Mesothelial cell of epicardium (in vitro differentiated cells): ENCODE data around the gene FNDC3B. TPM values are rescaled to one million over a fixed set of nuclear protein-coding genes. Genes with fewer than 3 reads are reported as not detected.

ENCODE experiments used
- DNase-seq, 2 experiments: peaks; one replicate each; pipeline ENCODE4 v3.0.0; 2021; ENCODE audit warnings: low spot score in 2 of 2; ENCODE audit not compliant: unreplicated experiment in 2 of 2
- H3K27ac Mint-ChIP-seq: 2 replicates; pipeline ENCODE4 v1.8.0; 2021; ENCODE audit warnings: mixed read lengths
- H3K27me3 Mint-ChIP-seq: 2 replicates; pipeline ENCODE4 v1.8.0; 2021; ENCODE audit warnings: low read depth, mixed read lengths
- H3K36me3 Mint-ChIP-seq: 2 replicates; pipeline ENCODE4 v1.8.0; 2021; ENCODE audit warnings: mixed read lengths
- H3K4me1 Mint-ChIP-seq: 2 replicates; pipeline ENCODE4 v1.8.0; 2021; ENCODE audit warnings: mixed read lengths
- H3K4me3 Mint-ChIP-seq: 2 replicates; pipeline ENCODE4 v1.8.0; 2021; ENCODE audit warnings: mild to moderate bottlenecking, moderate library complexity, mixed read lengths
- H3K9me3 Mint-ChIP-seq: 2 replicates; pipeline ENCODE4 v1.8.0; 2021; ENCODE audit warnings: mixed read lengths
- CTCF ChIP-seq: fragments of 200-600 bp; sonication (generic); IDR thresholded peaks from one replicate; pipeline ENCODE4 v1.5.0; 2021; ENCODE audit warnings: antibody characterized with exemption; ENCODE audit not compliant: unreplicated experiment
- total RNA-seq: library from RNA; stranded (reverse); gene quantifications from 3 replicates; pipeline ENCODE4 v1.2.1, GENCODE V29; 2021

Gene FNDC3B
- total RNA-seq, 1 donor from 2014 or later: 131 TPM

GRCh38 chr3:172411478-172411947, 372.1 kb downstream of the FNDC3B start:
- Mint-ChIP-seq H3K4me1 (no peaks in the 10 kb centered on the region), H3K27me3 (peaks cover 15% of the 10 kb centered on the region), H3K9me3 (peaks cover 4% of the 10 kb centered on the region), H3K4me3 (no peak overlapping the region), H3K36me3 (no peaks in the 10 kb centered on the region), H3K27ac (no peak overlapping the region)
- no peak for TF ChIP-seq CTCF
- no peak for DNase-seq

GRCh38 chr3:172415323-172415722, 375.9 kb downstream of the FNDC3B start:
- Mint-ChIP-seq H3K27me3 (peaks cover 30% of the 10 kb centered on the region), H3K4me1 (no peaks in the 10 kb centered on the region), H3K4me3 (no peak overlapping the region), H3K27ac (no peak overlapping the region), H3K36me3 (no peaks in the 10 kb centered on the region), H3K9me3 (peaks cover 24% of the 10 kb centered on the region)
- DNase-seq: no peak
- no peak for TF ChIP-seq CTCF

GRCh38 chr3:172437713-172438112, 398.3 kb downstream of the FNDC3B start:
- no peak for TF ChIP-seq CTCF
- DNase-seq: no peak
- Mint-ChIP-seq H3K27me3 (peaks cover 45% of the 10 kb centered on the region), H3K9me3 (peaks cover 10% of the 10 kb centered on the region), H3K4me3 (no peak overlapping the region), H3K36me3 (no peaks in the 10 kb centered on the region), H3K27ac (no peak overlapping the region), H3K4me1 (peaks cover 2% of the 10 kb centered on the region)

GRCh38 chr3:172438186-172438585, 398.8 kb downstream of the FNDC3B start:
- Mint-ChIP-seq H3K27me3 (peaks cover 50% of the 10 kb centered on the region), H3K9me3 (peaks cover 8% of the 10 kb centered on the region), H3K4me3 (no peak overlapping the region), H3K27ac (no peak overlapping the region), H3K4me1 (peaks cover 2% of the 10 kb centered on the region), H3K36me3 (no peaks in the 10 kb centered on the region)
- DNase-seq: no peak
- no peak for TF ChIP-seq CTCF

GRCh38 chr3:172441581-172441980, 402.2 kb downstream of the FNDC3B start:
- Mint-ChIP-seq H3K4me1 (peaks cover 2% of the 10 kb centered on the region), H3K9me3 (no peaks in the 10 kb centered on the region), H3K36me3 (no peaks in the 10 kb centered on the region), H3K27ac (no peak overlapping the region), H3K27me3 (peaks cover 75% of the 10 kb centered on the region), H3K4me3 (no peak overlapping the region)
- TF ChIP-seq CTCF: no peak
- DNase-seq: no peak

GRCh38 chr3:172442606-172443005, 403.2 kb downstream of the FNDC3B start:
- no peak for DNase-seq
- peaks cover 82% of the 10 kb centered on the region for H3K27me3 Mint-ChIP-seq
- H3K4me1 Mint-ChIP-seq: peaks cover 2% of the 10 kb centered on the region
- H3K27ac Mint-ChIP-seq: no peak overlapping the region
- no peaks in the 10 kb centered on the region for H3K36me3 Mint-ChIP-seq
- no peak overlapping the region for H3K4me3 Mint-ChIP-seq
- H3K9me3 Mint-ChIP-seq: no peaks in the 10 kb centered on the region
- no peak for TF ChIP-seq CTCF
